Body of pancreas (tissue), 4 donors: ENCODE data around the gene PRTN3.

Experiments used
- CTCF ChIP-seq, 7 experiments: fragments of 450-650 bp in 4 of 7; fragments of 200-600 bp in 3 of 7; sonication (generic) in 3 of 7; IDR thresholded peaks; one replicate each; pipeline ENCODE4 v1.5.1; 2016 to 2019; ENCODE audit warnings: antibody characterized with exemption in 7 of 7
- POLR2A ChIP-seq, 3 donors: fragments of 450-650 bp; IDR thresholded peaks; one replicate each; pipeline ENCODE4 v1.6.1; 2016; ENCODE audit warnings: antibody characterized with exemption in 3 of 3, mild to moderate bottlenecking in 2 of 3

GRCh38 chr19:863315-863620 lies 22.5 kb downstream of the PRTN3 start:
- TF ChIP-seq CTCF (IDR thresholded peaks at IDR 0.05): no peak
- TF ChIP-seq POLR2A (IDR thresholded peaks at IDR 0.05): no peak
